SK-N-SH (cell line): Measurements from ENCODE around the gene CREB5. TPM values are rescaled to one million over a fixed set of nuclear protein-coding genes. Genes with fewer than 3 reads are reported as not detected.

Source experiments
- CTCF ChIA-PET: fragments of 300-600, 350-600 bp; formaldehyde crosslinking; extraction: SDS; loops from one replicate; lab custom pipeline; 2021; lab: Yijun Ruan, JAX
- POLR2A ChIA-PET: fragments of 350-600 bp; sonication (Branson Sonifier 250); formaldehyde crosslinking; extraction: SDS; loops from one replicate; lab custom pipeline; 2020; ENCODE audit warnings: antibody characterized with exemption, inconsistent platforms; lab: Yijun Ruan, JAX
- DNase-seq: peaks from one replicate; pipeline ENCODE4 v3.0.0; 2012
- H2AFZ ChIP-seq: fragments of 200-600 bp; sonication (generic); 2 replicates; pipeline ENCODE4 v1.8.1; 2016; ENCODE audit warnings: antibody characterized with exemption, mild to moderate bottlenecking, low read depth
- H3F3A ChIP-seq: fragments of 200-600 bp; sonication (generic); replicated peaks from 2 replicates; pipeline ENCODE3; 2016; ENCODE audit warnings: antibody characterized with exemption, mild to moderate bottlenecking; ENCODE audit not compliant: insufficient read depth
- H3K27ac ChIP-seq, 2 experiments: fragments of 200-500 bp in 1 of 2; fragments of 200-600 bp in 1 of 2; sonication (Bioruptor generic) in 1 of 2; sonication (generic), shearing (Covaris generic) in 1 of 2; 2 replicates each; pipeline versions ENCODE4 v1.5.1 to v1.6.1; 2014 to 2016; ENCODE audit warnings: low read depth in 2 of 2, inconsistent platforms in 1 of 2, low read length in 1 of 2, mild to moderate bottlenecking in 1 of 2, mixed read lengths in 1 of 2
- H3K27me3 ChIP-seq: fragments of 200-600 bp; sonication (generic), shearing (Covaris generic); 2 replicates; pipeline ENCODE4 v1.6.1; 2016; ENCODE audit warnings: mixed run types; ENCODE audit not compliant: insufficient read depth
- H3K36me3 ChIP-seq, 2 experiments: fragments of 200-500 bp in 1 of 2; fragments of 200-600 bp in 1 of 2; sonication (Bioruptor generic) in 1 of 2; sonication (generic) in 1 of 2; replicated peaks in 1 of 2; 2 replicates each; pipeline versions ENCODE3 to v1.5.1; 2014 to 2016; ENCODE audit warnings: low read length in 1 of 2, mild to moderate bottlenecking in 1 of 2; ENCODE audit not compliant: insufficient read depth in 2 of 2, control insufficient read depth in 1 of 2
- H3K4me1 ChIP-seq, 2 experiments: fragments of 200-500 bp in 1 of 2; fragments of 200-600 bp in 1 of 2; sonication (Bioruptor generic) in 1 of 2; sonication (generic), shearing (Covaris generic) in 1 of 2; 2 replicates each; pipeline versions ENCODE4 v1.5.1 to v1.6.1; 2014 to 2016; ENCODE audit warnings: low read depth in 1 of 2, low read length in 1 of 2, mixed run types in 1 of 2; ENCODE audit not compliant: insufficient read depth in 2 of 2, control insufficient read depth in 1 of 2
- H3K4me2 ChIP-seq: fragments of 200-600 bp; sonication (generic), shearing (Covaris generic); 2 replicates; pipeline ENCODE4 v1.6.1; 2017; ENCODE audit warnings: mixed run types
- H3K4me3 ChIP-seq, 2 experiments: fragments of 200-500 bp in 1 of 2; fragments of 200-600 bp in 1 of 2; sonication (Bioruptor generic) in 1 of 2; sonication (generic), shearing (Covaris generic) in 1 of 2; 2 replicates each; pipeline versions ENCODE4 v1.5.1 to v1.8.1; 2014 to 2016; ENCODE audit warnings: low read depth in 2 of 2, inconsistent platforms in 1 of 2, low read length in 1 of 2, mild to moderate bottlenecking in 1 of 2, mixed read lengths in 1 of 2, moderate library complexity in 1 of 2
- H3K79me2 ChIP-seq: fragments of 200-600 bp; sonication (generic); 2 replicates; pipeline ENCODE4 v1.8.1; 2017; ENCODE audit warnings: mild to moderate bottlenecking; ENCODE audit not compliant: insufficient read depth
- H3K9ac ChIP-seq: fragments of 200-600 bp; sonication (generic); 2 replicates; pipeline ENCODE4 v1.6.1; 2017; ENCODE audit warnings: mixed run types
- H3K9me2 ChIP-seq: fragments of 200-600 bp; sonication (generic); 2 replicates; pipeline ENCODE4 v1.6.1; 2017; ENCODE audit warnings: mixed run types
- H3K9me3 ChIP-seq: fragments of 200-600 bp; sonication (generic); 2 replicates; pipeline ENCODE4 v1.6.1; 2017; ENCODE audit warnings: mixed run types, mild to moderate bottlenecking, moderate library complexity
- H4K20me1 ChIP-seq: fragments of 200-600 bp; sonication (generic); 2 replicates; pipeline ENCODE4 v1.6.1; 2017; ENCODE audit warnings: mild to moderate bottlenecking, mixed run types; ENCODE audit not compliant: insufficient read depth
- CHD2 ChIP-seq: fragments of 150-350 bp; IDR thresholded peaks from 2 replicates; pipeline ENCODE4 v1.6.1; 2018; ENCODE audit warnings: low read length; ENCODE audit not compliant: partially characterized antibody
- ELF1 ChIP-seq: IDR thresholded peaks from 2 replicates; pipeline ENCODE4 v1.4.0; 2012
- EP300 ChIP-seq, 2 experiments: IDR thresholded peaks; 2 replicates each; pipeline versions ENCODE4 v1.4.0 to v1.6.1; 2012; ENCODE audit warnings: borderline replicate concordance in 1 of 2, low read depth in 1 of 2, low read length in 1 of 2
- FOXJ3 ChIP-seq: sonication (generic); formaldehyde crosslinking; IDR thresholded peaks from 2 replicates; pipeline ENCODE4 v1.5.1; 2020; ENCODE audit warnings: mild to moderate bottlenecking, missing genetic modification reagents
- FOXM1 ChIP-seq: IDR thresholded peaks from 2 replicates; pipeline ENCODE4 v1.4.0; 2012; ENCODE audit warnings: low read depth, mild to moderate bottlenecking
- IRF3 ChIP-seq: fragments of 150-350 bp; IDR thresholded peaks from 2 replicates; pipeline ENCODE4 v1.6.1; 2016; ENCODE audit warnings: mild to moderate bottlenecking, low read depth, low read length
- MEF2A ChIP-seq: IDR thresholded peaks from 2 replicates; pipeline ENCODE4 v1.4.0; 2012; ENCODE audit warnings: low read depth, borderline replicate concordance
- NRF1 ChIP-seq: IDR thresholded peaks from 2 replicates; pipeline ENCODE4 v1.6.1; 2012; ENCODE audit warnings: low read depth, mild to moderate bottlenecking, low read length
- PBX3 ChIP-seq: IDR thresholded peaks from 2 replicates; pipeline ENCODE4; 2012
- POLR2AphosphoS5 ChIP-seq: IDR thresholded peaks from 2 replicates; pipeline ENCODE4 v1.6.1; 2012; ENCODE audit warnings: low read depth, low read length
- RAD21 ChIP-seq: IDR thresholded peaks from 2 replicates; pipeline ENCODE4 v1.6.1; 2012; ENCODE audit warnings: mild to moderate bottlenecking, low read length
- RCOR1 ChIP-seq: fragments of 150-350 bp; IDR thresholded peaks from 2 replicates; pipeline ENCODE4 v1.6.1; 2017; ENCODE audit warnings: antibody characterized with exemption, low read length
- REST ChIP-seq: IDR thresholded peaks from 2 replicates; pipeline ENCODE4 v1.6.1; 2012; ENCODE audit warnings: mild to moderate bottlenecking, low read depth, low read length, moderate library complexity
- RFX5 ChIP-seq: IDR thresholded peaks from 2 replicates; pipeline ENCODE4 v1.6.1; 2012; ENCODE audit warnings: mild to moderate bottlenecking, improper control_type of control experiment, low read length
- RXRA ChIP-seq: IDR thresholded peaks from 2 replicates; pipeline ENCODE4 v1.4.0; 2012; ENCODE audit warnings: low read depth, mild to moderate bottlenecking, borderline replicate concordance
- SIN3A ChIP-seq: IDR thresholded peaks from 2 replicates; pipeline ENCODE4 v1.6.1; 2012; ENCODE audit warnings: low read depth, mild to moderate bottlenecking, low read length, moderate library complexity, borderline replicate concordance
- SMC3 ChIP-seq: IDR thresholded peaks from 2 replicates; pipeline ENCODE4 v1.6.1; 2012; ENCODE audit warnings: low read depth, low read length, improper control_type of control experiment
- TCF12 ChIP-seq: IDR thresholded peaks from 2 replicates; pipeline ENCODE4 v1.4.0; 2012
- USF1 ChIP-seq: IDR thresholded peaks from 2 replicates; pipeline ENCODE4 v1.4.0; 2012; ENCODE audit warnings: low read depth, borderline replicate concordance
- USF2 ChIP-seq: fragments of 150-350 bp; IDR thresholded peaks from 2 replicates; pipeline ENCODE4 v1.6.1; 2017; ENCODE audit warnings: antibody characterized with exemption, low read length, low read depth, borderline replicate concordance
- WGBS: methylation state at CpG from one replicate; pipeline ENCODE4 v1.1.6; 2017; ENCODE audit warnings: low lambda C conversion rate; 5-methylcytosine and 5-hydroxymethylcytosine counted together
- polyA plus RNA-seq, 3 experiments: library from polyadenylated mRNA; depleted of rRNA; stranded (reverse); fragments of >200 nt; gene quantifications; 2 replicates each; pipeline ENCODE4 v1.2.3, GENCODE V29; 2012

CREB5 gene
- polyA plus RNA-seq, 1 of the 3 experiments (the other 2 are of a cell fraction), result 19.3 TPM

- Histone ChIP-seq H4K20me1 (no peaks in the 10 kb centered on the region), H3F3A (no peaks in the 10 kb centered on the region), H3K36me3 (no peaks in the 10 kb centered on the region), H3K4me3 (no peak overlapping the region), H2AFZ (no peak overlapping the region), H3K9me2 (no peaks in the 10 kb centered on the region), H3K4me2 (no peak overlapping the region), H3K4me1 (peaks cover 0 to 4% of the 10 kb centered on the region in 2 experiments; a peak in 1 of 4 replicates), H3K27me3 (no peaks in the 10 kb centered on the region), H3K27ac (no peak overlapping the region), H3K9ac (no peak overlapping the region), H3K9me3 (no peaks in the 10 kb centered on the region), H3K79me2 (no peaks in the 10 kb centered on the region)
- no peak for DNase-seq
- 89% methylated on average over 3 of the region's 3 CpGs for WGBS
- CTCF ChIA-PET, result interaction anchor here (0.9 kb wide), 1 partner anchor 17 kb away, joined by 4 read pairs; no protein-coding TSS in a partner anchor
- TF ChIP-seq POLR2AphosphoS5, result no peak
- no peak for TF ChIP-seq PBX3
- no peak for TF ChIP-seq IRF3
- no peak for TF ChIP-seq FOXJ3
- TF ChIP-seq USF1, result no peak
- TF ChIP-seq EP300 (IDR thresholded peaks at IDR 0.05; ENCODE audit: borderline replicate concordance in 1 of 2, low read depth in 1 of 2, low read length in 1 of 2), result no peak
- no peak for TF ChIP-seq USF2
- no peak for TF ChIP-seq NRF1
- no peak for TF ChIP-seq REST
- no peak for TF ChIP-seq RAD21
- TF ChIP-seq FOXM1, result no peak
- no peak for TF ChIP-seq SIN3A
- no peak for TF ChIP-seq MEF2A
- no peak for TF ChIP-seq RFX5
- TF ChIP-seq RXRA, result no peak
- no peak for TF ChIP-seq CHD2
- TF ChIP-seq TCF12, result no peak
- no peak for TF ChIP-seq ELF1
- TF ChIP-seq SMC3, result no peak
- TF ChIP-seq RCOR1, result no peak
- POLR2A ChIA-PET, result interaction anchor here (0.6 kb wide), 1 partner anchor 12 kb away, joined by 3 read pairs; no protein-coding TSS in a partner anchor
Observed at GRCh38 chr7:28711114-28711513, 298.8 kb downstream of the CREB5 start.
